Measurements from ENCODE around the gene ZNF865.

DNA sequence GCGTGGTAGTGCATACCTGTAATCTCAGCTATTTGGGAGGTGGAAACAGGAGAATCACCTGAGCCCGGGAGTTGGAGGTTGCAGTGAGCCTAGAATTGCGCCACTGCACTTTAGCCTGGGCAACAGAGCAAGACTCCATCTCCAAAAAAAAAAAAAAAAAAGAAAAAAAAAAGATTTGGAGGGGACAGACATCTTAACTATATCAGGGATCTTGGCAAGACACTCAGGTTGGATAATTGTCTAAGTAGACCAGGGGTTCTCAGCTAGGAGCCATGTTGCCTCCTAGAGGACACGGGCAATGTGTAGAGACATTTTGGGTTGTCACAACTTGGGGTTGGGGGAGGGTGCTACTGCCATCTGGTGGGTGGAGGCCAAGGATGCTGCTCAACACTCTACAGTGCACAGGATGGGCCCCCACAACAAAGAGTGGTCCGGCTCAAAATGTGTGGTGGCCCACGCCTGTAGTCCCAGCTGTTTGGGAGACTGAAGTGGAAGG, 33.5 kb downstream of the ZNF865 start:
- TF ChIP-seq CTCF (IDR thresholded peaks at IDR 0.05) (peak in 2 of 3 experiments; percentile 7 to 47), EP300 (IDR thresholded peaks at IDR 0.05) (no peak), POLR2A (IDR thresholded peaks at IDR 0.05; ENCODE audit: low read depth) (no peak)
